HCT116 (cell line): Measurements from ENCODE around the gene ARHGDIA. TPM values are rescaled to one million over a fixed set of nuclear protein-coding genes. Genes with fewer than 3 reads are reported as not detected.
A peak's percentile ranks its signal among the peaks of the same experiment; 100 is the strongest.

Experiments used
- ATAC-seq: fragments of 200-7000 bp; cut with Tn5 transposase; 2 replicates; pipeline ENCODE4 v1.9.1; 2020; ENCODE audit warnings: mild to moderate bottlenecking, moderate library complexity
- BruUV-seq: library from RNA; stranded (reverse); fragments of 400-500 nt; replicated peaks from 2 replicates; lab custom pipeline; 2021; lab: Mats Ljungman, UMichigan
- CTCF ChIA-PET: fragments of 300-600 bp; sonication (Branson Sonifier 250); formaldehyde crosslinking; loops from one replicate; lab custom pipeline; 2021; ENCODE audit warnings: antibody characterized with exemption; lab: Charles Lee
- POLR2A ChIA-PET: fragments of 300-600, 350-600 bp; sonication (Branson Sonifier 250); formaldehyde crosslinking; loops from one replicate; lab custom pipeline; 2021; ENCODE audit warnings: antibody characterized with exemption; lab: Charles Lee
- RAD21 ChIA-PET, 2 experiments: fragments of 300-600 bp; sonication (Branson Sonifier 250); formaldehyde crosslinking; loops; one replicate each; lab custom pipeline; 2023; ENCODE audit warnings: low total read pairs in 2 of 2; ENCODE audit not compliant: uncharacterized antibody in 2 of 2, unreplicated experiment in 2 of 2, low non-redundant PET in 1 of 2; lab: Charles Lee
- DNase-seq: peaks from one replicate; pipeline ENCODE4 v3.0.0-alpha.2; 2010; ENCODE audit warnings: low read depth, low spot score
- H2AFZ ChIP-seq: fragments of 200-600 bp; shearing (Covaris generic), sonication (generic); 2 replicates; pipeline ENCODE4 v1.6.1; 2017; ENCODE audit warnings: low read depth, mixed run types, mixed read lengths, antibody characterized with exemption, low read length; ENCODE audit not compliant: poor library complexity, severe bottlenecking
- H3K27ac ChIP-seq: 2 replicates; pipeline ENCODE4 v1.5.1; 2012; ENCODE audit warnings: low read depth, low read length
- H3K27me3 ChIP-seq: fragments of 200-600 bp; sonication (generic); 2 replicates; pipeline ENCODE4 v1.6.1; 2016; ENCODE audit warnings: mixed run types, low read length, mixed read lengths; ENCODE audit not compliant: insufficient read depth
- H3K36me3 ChIP-seq, 2 experiments: fragments of 200-500 bp in 1 of 2; fragments of 200-600 bp in 1 of 2; sonication (Bioruptor generic) in 1 of 2; sonication (generic) in 1 of 2; 2 replicates each; pipeline versions ENCODE4 v1.5.1 to v1.6.1; 2014 to 2016; ENCODE audit warnings: low read length in 2 of 2, inconsistent platforms in 1 of 2, mixed read lengths in 1 of 2, mixed run types in 1 of 2; ENCODE audit not compliant: insufficient read depth in 2 of 2, control insufficient read depth in 1 of 2
- H3K4me1 ChIP-seq, 2 experiments: fragments of 200-600 bp in 1 of 2; sonication (generic) in 1 of 2; 2 replicates each; pipeline versions ENCODE4 v1.5.1 to v1.6.1; 2012 to 2017; ENCODE audit warnings: low read length in 2 of 2, inconsistent platforms in 1 of 2, mild to moderate bottlenecking in 1 of 2, mixed read lengths in 1 of 2, mixed run types in 1 of 2, moderate library complexity in 1 of 2; ENCODE audit not compliant: insufficient read depth in 2 of 2, control insufficient read depth in 1 of 2
- H3K4me2 ChIP-seq: fragments of 200-600 bp; sonication (generic); 2 replicates; pipeline ENCODE4 v1.6.1; 2017; ENCODE audit warnings: mixed run types, low read length, mixed read lengths
- H3K4me3 ChIP-seq, 2 experiments: fragments of 200-600 bp in 1 of 2; sonication (generic) in 1 of 2; replicated peaks in 1 of 2; 2 replicates each; pipeline ENCODE4 v1.5.1; 2011 to 2016; ENCODE audit warnings: low read length in 2 of 2, control low read depth in 1 of 2, low read depth in 1 of 2, mild to moderate bottlenecking in 1 of 2, mixed read lengths in 1 of 2, mixed run types in 1 of 2
- H3K79me2 ChIP-seq: fragments of 200-600 bp; sonication (generic); 2 replicates; pipeline ENCODE4 v1.6.1; 2017; ENCODE audit warnings: mild to moderate bottlenecking, mixed run types, low read length, moderate library complexity, mixed read lengths; ENCODE audit not compliant: insufficient read depth
- H3K9ac ChIP-seq: fragments of 200-600 bp; sonication (generic); 2 replicates; pipeline ENCODE4 v1.6.1; 2016; ENCODE audit warnings: low read length, mixed read lengths
- H3K9me2 ChIP-seq: fragments of 200-600 bp; sonication (generic), shearing (Covaris generic); 2 replicates; pipeline ENCODE4 v1.6.1; 2017; ENCODE audit warnings: mixed run types, mild to moderate bottlenecking, moderate library complexity; ENCODE audit not compliant: insufficient read depth
- H3K9me3 ChIP-seq, 2 experiments: fragments of 200-500 bp in 1 of 2; fragments of 200-600 bp in 1 of 2; sonication (Bioruptor generic) in 1 of 2; sonication (generic) in 1 of 2; 2 replicates each; pipeline ENCODE4 v1.6.1; 2014 to 2017; ENCODE audit warnings: low read length in 2 of 2, mixed read lengths in 2 of 2, inconsistent platforms in 1 of 2, low read depth in 1 of 2, mild to moderate bottlenecking in 1 of 2, mixed run types in 1 of 2, moderate library complexity in 1 of 2; ENCODE audit not compliant: control insufficient read depth in 1 of 2, insufficient read depth in 1 of 2
- H4K20me1 ChIP-seq: fragments of 200-600 bp; sonication (generic), shearing (Covaris generic); 2 replicates; pipeline ENCODE4 v1.6.1; 2017; ENCODE audit warnings: mixed run types, mild to moderate bottlenecking, moderate library complexity; ENCODE audit not compliant: insufficient read depth
- CBX3 ChIP-seq: IDR thresholded peaks from 2 replicates; pipeline ENCODE4 v1.6.1; 2012; ENCODE audit warnings: low read depth
- CEBPB ChIP-seq: IDR thresholded peaks from 2 replicates; pipeline ENCODE4 v1.6.1; 2012; ENCODE audit warnings: low read depth
- CTCF ChIP-seq, 3 experiments: fragments of 200-600 bp in 1 of 3; sonication (generic) in 1 of 3; IDR thresholded peaks in 2 of 3; conservative IDR thresholded peaks in 1 of 3; 2 replicates each; pipeline ENCODE4 v1.5.1; 2012 to 2017; ENCODE audit warnings: low read depth in 2 of 3, low read length in 2 of 3, antibody characterized with exemption in 1 of 3, borderline replicate concordance in 1 of 3, control low read depth in 1 of 3, mild to moderate bottlenecking in 1 of 3, mixed read lengths in 1 of 3, mixed run types in 1 of 3, moderate library complexity in 1 of 3; ENCODE audit not compliant: insufficient read depth in 1 of 3
- EGR1 ChIP-seq: IDR thresholded peaks from 2 replicates; pipeline ENCODE4 v1.6.1; 2012; ENCODE audit warnings: low read depth
- ELF1 ChIP-seq: IDR thresholded peaks from 2 replicates; pipeline ENCODE4 v1.6.1; 2012; ENCODE audit warnings: low read depth, borderline replicate concordance
- EZH2 ChIP-seq: fragments of 200-600 bp; sonication (generic); IDR thresholded peaks from 2 replicates; pipeline ENCODE4 v1.6.1; 2017; ENCODE audit warnings: antibody characterized with exemption, mixed run types
- FOSL1 ChIP-seq: IDR thresholded peaks from 2 replicates; pipeline ENCODE4 v1.6.1; 2012; ENCODE audit warnings: low read depth
- JUND ChIP-seq: IDR thresholded peaks from 2 replicates; pipeline ENCODE4 v1.6.1; 2012
- POLR2A ChIP-seq: IDR thresholded peaks from 2 replicates; pipeline ENCODE4 v1.7.0; 2011; ENCODE audit warnings: borderline replicate concordance; ENCODE audit not compliant: insufficient read depth, insufficient read length; ENCODE audit errors: extremely low read depth
- POLR2AphosphoS5 ChIP-seq: IDR thresholded peaks from 2 replicates; pipeline ENCODE4 v1.6.1; 2011; ENCODE audit warnings: mild to moderate bottlenecking, low read depth, low read length, moderate library complexity
- RAD21 ChIP-seq: IDR thresholded peaks from 2 replicates; pipeline ENCODE4 v1.6.1; 2012; ENCODE audit warnings: low read depth, mild to moderate bottlenecking
- SIN3A ChIP-seq: IDR thresholded peaks from 2 replicates; pipeline ENCODE4 v1.6.1; 2012; ENCODE audit warnings: low read depth
- SP1 ChIP-seq: IDR thresholded peaks from 2 replicates; pipeline ENCODE4 v1.6.1; 2012; ENCODE audit warnings: low read depth
- YY1 ChIP-seq: IDR thresholded peaks from 2 replicates; pipeline ENCODE4 v1.6.1; 2011; ENCODE audit warnings: low read length, low read depth, moderate library complexity, mild to moderate bottlenecking; ENCODE audit not compliant: insufficient replicate concordance; ENCODE audit errors: extremely low read depth
- ZFX ChIP-seq: fragments of 450-650 bp; IDR thresholded peaks from 2 replicates; pipeline ENCODE4 v1.6.1; 2017
- intact Hi-C: fragments of 100-400 bp; cut with micrococcal nuclease; formaldehyde crosslinking; loops from 2 replicates; pipeline ENCODE4 v1.10.0; 2022
- total RNA-seq: library from RNA; stranded (reverse); gene quantifications from one replicate; pipeline ENCODE4 v1.2.1, GENCODE V29; 2021; ENCODE audit not compliant: unreplicated experiment

The ARHGDIA gene
- total RNA-seq, 1 experiment from 2014 or later: 554 TPM

GRCh38 chr17:81843713-81844326, 27.3 kb downstream of the ARHGDIA start:
- Histone ChIP-seq H3K4me2 (no peak overlapping the region), H4K20me1 (no peaks in the 10 kb centered on the region), H3K79me2 (no peaks in the 10 kb centered on the region), H3K36me3 (peaks cover 37 to 50% of the 10 kb centered on the region in 2 experiments; a peak in 3 of 4 replicates), H3K9me2 (no peaks in the 10 kb centered on the region), H3K27ac (no peak overlapping the region), H3K4me1 (no peaks in the 10 kb centered on the region), H3K9me3 (no peaks in the 10 kb centered on the region), H3K9ac (no peak overlapping the region), H3K27me3 (no peaks in the 10 kb centered on the region), H2AFZ (no peak overlapping the region), H3K4me3 (no peak overlapping the region)
- BruUV-seq: no TSS peak
- DNase-seq (no peak), ATAC-seq (0 out of 2 replicates have a peak, but pooled peaks have one; percentile 3)
- TF ChIP-seq YY1 (no peak), ELF1 (no peak), SP1 (no peak), CBX3 (no peak), ZFX (no peak), CTCF (IDR thresholded peaks at IDR 0.05 in 2 of 3, conservative IDR thresholded peaks at IDR 0.05 in 1 of 3; ENCODE audit: borderline replicate concordance in 1 of 3, insufficient read depth in 1 of 3, low read depth in 2 of 3, low read length in 2 of 3) (no peak), POLR2A (no peak), RAD21 (no peak), JUND (no peak), CEBPB (no peak), EZH2 (no peak), EGR1 (no peak), FOSL1 (no peak), SIN3A (no peak), POLR2AphosphoS5 (no peak; the same call in 1 of the 2 replicates)
- ChIA-PET RAD21 (no interaction called here), CTCF (no interaction called here), POLR2A (interaction anchor here (1.0 kb wide), 1 partner anchor 114 kb away, joined by 3 read pairs; no protein-coding TSS in a partner anchor)
- intact Hi-C loops: no loop called here
